Neuronal stem cell (in vitro differentiated cells): ENCODE data around the gene CENPO.

Experiments
- DNase-seq: peaks from one replicate; pipeline ENCODE4 v3.0.0-alpha.2; 2013; ENCODE audit warnings: low spot score
- H2AFZ ChIP-seq: one replicate; pipeline ENCODE4 v1.6.1; 2013; ENCODE audit warnings: mild to moderate bottlenecking, low read length, inconsistent platforms
- H2AK5ac ChIP-seq: 2 replicates; pipeline ENCODE4 v1.6.1; 2013; ENCODE audit warnings: low read depth, mild to moderate bottlenecking, inconsistent platforms, low read length, moderate library complexity, mixed read lengths
- H2BK120ac ChIP-seq: 2 replicates; pipeline ENCODE4 v1.6.1; 2013; ENCODE audit warnings: low read depth, mild to moderate bottlenecking, inconsistent platforms, low read length, moderate library complexity, mixed read lengths
- H2BK12ac ChIP-seq: one replicate; pipeline ENCODE4 v1.6.1; 2013; ENCODE audit warnings: low read length, inconsistent platforms
- H2BK15ac ChIP-seq: 2 replicates; pipeline ENCODE4 v1.6.1; 2013; ENCODE audit warnings: mild to moderate bottlenecking, low read length, inconsistent platforms, mixed read lengths
- H2BK5ac ChIP-seq: one replicate; pipeline ENCODE4 v1.6.1; 2013; ENCODE audit warnings: inconsistent platforms, mild to moderate bottlenecking, low read length, moderate library complexity
- H3K14ac ChIP-seq: one replicate; pipeline ENCODE4 v1.6.1; 2013; ENCODE audit warnings: low read length, inconsistent platforms
- H3K18ac ChIP-seq: 2 replicates; pipeline ENCODE4 v1.6.1; 2013; ENCODE audit warnings: low read length, inconsistent platforms
- H3K23ac ChIP-seq: 2 replicates; pipeline ENCODE4 v1.6.1; 2013; ENCODE audit warnings: low read depth, mild to moderate bottlenecking, mixed read lengths, low read length, inconsistent platforms; ENCODE audit not compliant: poor library complexity
- H3K27ac ChIP-seq: replicated peaks from 3 replicates; pipeline ENCODE4 v1.5.1; 2013; ENCODE audit warnings: low read length, inconsistent platforms
- H3K27me3 ChIP-seq, 3 experiments: 2 replicates each; pipeline ENCODE4 v1.6.1; 2013; ENCODE audit warnings: low read length in 3 of 3, mild to moderate bottlenecking in 2 of 3, inconsistent platforms in 1 of 3, low read depth in 1 of 3, mixed read lengths in 1 of 3, moderate library complexity in 1 of 3; ENCODE audit not compliant: control insufficient read depth in 3 of 3, insufficient read depth in 3 of 3
- H3K36me3 ChIP-seq, 2 donors: replicated peaks in 1 of 2; 2 replicates each; pipeline ENCODE4 v1.6.1; 2013; ENCODE audit warnings: low read length in 2 of 2; ENCODE audit not compliant: control insufficient read depth in 2 of 2, insufficient read depth in 2 of 2
- H3K4ac ChIP-seq: 2 replicates; pipeline ENCODE4 v1.6.1; 2013; ENCODE audit warnings: inconsistent platforms, mild to moderate bottlenecking, low read length, moderate library complexity
- H3K4me1 ChIP-seq, 2 donors: 1 replicate in 1 of 2; 2 replicates in 1 of 2; pipeline ENCODE4 v1.6.1; 2013; ENCODE audit warnings: low read length in 2 of 2, low read depth in 1 of 2; ENCODE audit not compliant: control insufficient read depth in 2 of 2, insufficient read depth in 1 of 2
- H3K4me2 ChIP-seq: one replicate; pipeline ENCODE4 v1.6.1; 2013; ENCODE audit warnings: mild to moderate bottlenecking, low read length, inconsistent platforms; ENCODE audit not compliant: insufficient read depth, poor library complexity, severe bottlenecking
- H3K4me3 ChIP-seq, 2 donors: 2 replicates each; pipeline ENCODE4 v1.5.1; 2013; ENCODE audit warnings: low read length in 2 of 2, mild to moderate bottlenecking in 2 of 2, inconsistent platforms in 1 of 2, moderate library complexity in 1 of 2
- H3K79me1 ChIP-seq: one replicate; pipeline ENCODE4 v1.6.1; 2013; ENCODE audit warnings: low read depth, mild to moderate bottlenecking, inconsistent platforms, low read length, moderate library complexity
- H3K9ac ChIP-seq: one replicate; pipeline ENCODE4 v1.6.1; 2013; ENCODE audit warnings: mild to moderate bottlenecking, low read depth, low read length, inconsistent platforms; ENCODE audit not compliant: poor library complexity
- H3K9me3 ChIP-seq, 2 donors: replicated peaks in 1 of 2; 2 replicates each; pipeline versions ENCODE3 to v1.6.1; 2013; ENCODE audit warnings: low read length in 2 of 2, mild to moderate bottlenecking in 2 of 2, inconsistent platforms in 1 of 2, low read depth in 1 of 2, mixed read lengths in 1 of 2, moderate library complexity in 1 of 2; ENCODE audit not compliant: control insufficient read depth in 2 of 2, insufficient read depth in 1 of 2
- H4K8ac ChIP-seq: one replicate; pipeline ENCODE4 v1.6.1; 2013; ENCODE audit warnings: low read depth, mild to moderate bottlenecking, inconsistent platforms, low read length, moderate library complexity
- H4K91ac ChIP-seq: one replicate; pipeline ENCODE4 v1.6.1; 2013; ENCODE audit warnings: low read length, low read depth, mild to moderate bottlenecking, inconsistent platforms; ENCODE audit not compliant: poor library complexity
- WGBS, 2 donors: extraction: QIAGEN DNeasy Blood & Tissue Kit; methylation state at CpG; one replicate each; pipeline ENCODE4 v1.1.7; 2013; ENCODE audit warnings: missing lambda C conversion rate in 2 of 2, mixed read lengths in 1 of 2; ENCODE audit not compliant: insufficient read length in 2 of 2, insufficient replicate concordance in 1 of 2; ENCODE audit errors: extremely low coverage in 2 of 2; 5-methylcytosine and 5-hydroxymethylcytosine counted together

CENPO gene

DNA sequence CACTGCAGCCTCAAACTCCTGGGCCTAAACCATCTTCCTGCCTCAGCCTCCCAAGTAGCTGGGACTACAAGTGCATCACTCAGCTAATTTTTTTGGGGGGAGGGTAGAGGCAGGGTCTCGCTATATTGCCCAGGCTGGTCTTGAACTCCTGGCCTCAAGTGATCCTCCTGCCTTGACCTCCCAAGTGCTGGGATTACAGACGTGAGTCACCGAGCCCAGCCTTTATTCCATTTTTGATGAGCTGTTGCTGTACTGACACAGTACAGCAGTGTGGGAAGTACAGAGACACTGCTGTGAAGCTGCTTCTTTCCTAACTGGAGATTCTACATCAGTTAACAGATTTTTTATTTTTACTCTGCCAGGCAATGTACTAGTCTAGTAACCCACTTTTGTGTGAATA is 18.9 kb upstream of the CENPO start:
- no peak overlapping the region for H2BK120ac ChIP-seq
- H3K27me3 ChIP-seq = no peaks in the 10 kb centered on the region
- peaks cover 0 to 1% of the 10 kb centered on the region in 2 donors for H3K4me1 ChIP-seq
- no peak overlapping the region for H2BK15ac ChIP-seq
- no peak overlapping the region for H2AFZ ChIP-seq
- H3K9ac ChIP-seq = no peak overlapping the region
- no peak overlapping the region for H3K4me2 ChIP-seq
- no peak overlapping the region for H3K14ac ChIP-seq
- H3K36me3 ChIP-seq = peaks cover 3 to 12% of the 10 kb centered on the region in 2 donors
- peaks cover 2 to 11% of the 10 kb centered on the region in 2 donors for H3K9me3 ChIP-seq
- no peak overlapping the region for H3K4me3 ChIP-seq
- no peak overlapping the region for H3K23ac ChIP-seq
- no peak overlapping the region for H4K8ac ChIP-seq
- H3K4ac ChIP-seq = no peak overlapping the region
- H2AK5ac ChIP-seq = no peak overlapping the region
- H2BK5ac ChIP-seq = no peak overlapping the region
- no peak overlapping the region for H3K27ac ChIP-seq
- no peak for DNase-seq
- WGBS, 2 donors = no CpG with 5 or more reads among the region's 3 CpGs
- no peaks in the 10 kb centered on the region for H3K79me1 ChIP-seq
- no peak overlapping the region for H2BK12ac ChIP-seq
- H3K18ac ChIP-seq = no peak overlapping the region
- no peak overlapping the region for H4K91ac ChIP-seq

DNA sequence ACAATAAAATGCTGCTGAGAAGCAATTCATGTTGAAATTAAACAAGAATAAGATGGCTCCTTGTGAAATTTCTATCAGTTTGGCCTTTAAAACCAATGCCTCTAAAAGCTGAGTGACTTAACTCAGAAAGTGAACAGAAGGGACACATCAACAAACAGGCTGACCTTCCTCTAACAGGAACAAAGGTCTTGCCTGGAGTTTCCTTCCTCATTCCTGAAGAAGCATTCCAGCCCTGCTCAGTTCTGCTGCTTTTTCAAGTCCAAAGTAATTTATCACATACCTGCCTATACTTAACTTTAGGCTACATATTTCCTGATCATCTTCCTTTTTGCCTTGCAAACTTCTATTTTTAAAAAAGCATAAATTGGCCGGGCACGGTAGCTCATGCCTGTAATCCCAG is 14.1 kb upstream of the CENPO start:
- no peak overlapping the region for H3K4me3 ChIP-seq
- H3K36me3 ChIP-seq = no peaks in the 10 kb centered on the region
- no peaks in the 10 kb centered on the region for H3K9me3 ChIP-seq
- no peak overlapping the region for H3K14ac ChIP-seq
- H2BK12ac ChIP-seq = no peak overlapping the region
- no peak overlapping the region for H3K4ac ChIP-seq
- no peak overlapping the region for H3K23ac ChIP-seq
- H4K8ac ChIP-seq = no peak overlapping the region
- H2AK5ac ChIP-seq = no peak overlapping the region
- H2BK120ac ChIP-seq = no peak overlapping the region
- H3K27me3 ChIP-seq = no peaks in the 10 kb centered on the region
- DNase-seq = no peak
- H2BK15ac ChIP-seq = no peak overlapping the region
- no CpG with 5 or more reads among the region's 2 CpGs for WGBS, 2 donors
- H3K18ac ChIP-seq = no peak overlapping the region
- no peak overlapping the region for H3K9ac ChIP-seq
- H3K4me1 ChIP-seq = no peaks in the 10 kb centered on the region
- no peak overlapping the region for H2BK5ac ChIP-seq
- H3K4me2 ChIP-seq = no peak overlapping the region
- H3K79me1 ChIP-seq = no peaks in the 10 kb centered on the region
- no peak overlapping the region for H3K27ac ChIP-seq
- H2AFZ ChIP-seq = peak overlapping the region; percentile 16
- H4K91ac ChIP-seq = no peak overlapping the region

DNA sequence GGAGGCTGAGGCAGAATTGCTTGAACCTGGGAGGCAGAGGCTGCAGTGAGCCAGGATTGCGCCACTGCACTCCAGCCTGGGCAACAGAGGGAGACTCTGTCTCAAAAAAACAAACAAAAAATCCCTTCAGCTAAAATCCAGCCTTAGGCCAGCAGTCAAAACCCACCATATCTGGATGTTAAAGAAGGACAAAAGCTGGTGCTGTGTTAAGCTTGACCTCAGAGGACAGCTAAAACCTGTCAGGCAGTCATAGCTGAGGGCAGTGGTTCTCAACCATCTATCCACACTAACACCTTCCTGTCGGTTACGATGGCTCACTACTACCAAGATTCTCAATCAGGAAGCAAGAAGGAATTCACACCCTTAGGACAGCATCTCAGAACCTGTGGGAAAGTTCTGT is 9.6 kb upstream of the CENPO start:
- no peak overlapping the region for H4K8ac ChIP-seq
- DNase-seq = no peak
- no peaks in the 10 kb centered on the region for H3K9me3 ChIP-seq
- no peak overlapping the region for H3K9ac ChIP-seq
- H3K14ac ChIP-seq = no peak overlapping the region
- no peak overlapping the region for H2AFZ ChIP-seq
- no peak overlapping the region for H3K4me2 ChIP-seq
- no CpG with 5 or more reads among the region's 3 CpGs for WGBS, 2 donors
- no peak overlapping the region for H3K4me3 ChIP-seq
- H2BK15ac ChIP-seq = no peak overlapping the region
- no peak overlapping the region for H2BK5ac ChIP-seq
- H3K4ac ChIP-seq = no peak overlapping the region
- H3K23ac ChIP-seq = no peak overlapping the region
- H3K4me1 ChIP-seq = no peaks in the 10 kb centered on the region
- no peaks in the 10 kb centered on the region for H3K36me3 ChIP-seq
- H4K91ac ChIP-seq = no peak overlapping the region
- no peak overlapping the region for H2AK5ac ChIP-seq
- no peak overlapping the region for H2BK12ac ChIP-seq
- H2BK120ac ChIP-seq = no peak overlapping the region
- no peak overlapping the region for H3K18ac ChIP-seq
- H3K79me1 ChIP-seq = no peaks in the 10 kb centered on the region
- no peaks in the 10 kb centered on the region for H3K27me3 ChIP-seq
- H3K27ac ChIP-seq = no peak overlapping the region

DNA sequence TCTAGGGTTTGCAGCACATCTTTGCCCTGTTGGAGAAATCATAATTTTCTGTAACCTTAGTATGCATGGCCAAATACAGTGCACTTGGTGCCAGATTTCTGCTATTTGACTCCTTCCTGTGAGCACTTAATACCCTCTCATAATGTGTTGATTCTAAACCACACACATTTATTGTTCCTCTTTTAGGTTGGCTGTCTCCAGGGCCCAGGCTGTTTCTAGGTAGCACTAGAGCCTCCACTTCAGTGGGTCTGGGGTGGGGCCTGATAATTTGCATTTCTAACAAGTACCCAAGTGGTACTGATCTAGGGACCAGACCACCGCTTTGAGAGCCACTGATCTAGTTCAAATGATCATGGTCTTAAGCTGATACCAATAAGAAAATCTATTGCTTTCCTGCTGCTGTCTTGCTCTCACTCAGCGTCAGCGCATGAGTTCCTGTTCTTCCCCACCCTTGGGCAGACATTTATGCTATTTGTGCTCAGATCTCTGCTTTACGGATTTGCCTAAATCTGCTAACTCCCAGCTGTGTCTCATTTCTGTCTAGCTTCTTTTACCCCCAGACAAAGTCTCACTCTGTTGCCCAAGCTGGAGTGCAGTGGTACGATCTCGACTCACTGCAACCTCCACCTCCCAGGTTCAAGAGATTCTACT is 7.4 kb upstream of the CENPO start:
- H4K8ac ChIP-seq = no peak overlapping the region
- no peak overlapping the region for H3K4ac ChIP-seq
- WGBS, 2 donors = no CpG with 5 or more reads among the region's 6 CpGs
- H2AK5ac ChIP-seq = no peak overlapping the region
- no peak for DNase-seq
- no peak overlapping the region for H2BK15ac ChIP-seq
- no peaks in the 10 kb centered on the region for H3K9me3 ChIP-seq
- H2BK12ac ChIP-seq = no peak overlapping the region
- H3K79me1 ChIP-seq = no peaks in the 10 kb centered on the region
- no peak overlapping the region for H2BK120ac ChIP-seq
- H3K14ac ChIP-seq = no peak overlapping the region
- H3K4me2 ChIP-seq = no peak overlapping the region
- H3K4me1 ChIP-seq = peaks cover 0 to 1% of the 10 kb centered on the region in 2 donors
- H3K9ac ChIP-seq = no peak overlapping the region
- no peak overlapping the region for H3K27ac ChIP-seq
- no peak overlapping the region for H2AFZ ChIP-seq
- no peak overlapping the region for H3K18ac ChIP-seq
- H3K27me3 ChIP-seq = no peaks in the 10 kb centered on the region
- no peak overlapping the region for H3K4me3 ChIP-seq
- H2BK5ac ChIP-seq = no peak overlapping the region
- peaks cover 0 to 6% of the 10 kb centered on the region in 2 donors for H3K36me3 ChIP-seq
- H3K23ac ChIP-seq = no peak overlapping the region
- H4K91ac ChIP-seq = no peak overlapping the region
